Measurements from ENCODE around the gene ALOX5.
A peak's percentile ranks its signal among the peaks of the same experiment; 100 is the strongest.

The ALOX5 gene

DNA sequence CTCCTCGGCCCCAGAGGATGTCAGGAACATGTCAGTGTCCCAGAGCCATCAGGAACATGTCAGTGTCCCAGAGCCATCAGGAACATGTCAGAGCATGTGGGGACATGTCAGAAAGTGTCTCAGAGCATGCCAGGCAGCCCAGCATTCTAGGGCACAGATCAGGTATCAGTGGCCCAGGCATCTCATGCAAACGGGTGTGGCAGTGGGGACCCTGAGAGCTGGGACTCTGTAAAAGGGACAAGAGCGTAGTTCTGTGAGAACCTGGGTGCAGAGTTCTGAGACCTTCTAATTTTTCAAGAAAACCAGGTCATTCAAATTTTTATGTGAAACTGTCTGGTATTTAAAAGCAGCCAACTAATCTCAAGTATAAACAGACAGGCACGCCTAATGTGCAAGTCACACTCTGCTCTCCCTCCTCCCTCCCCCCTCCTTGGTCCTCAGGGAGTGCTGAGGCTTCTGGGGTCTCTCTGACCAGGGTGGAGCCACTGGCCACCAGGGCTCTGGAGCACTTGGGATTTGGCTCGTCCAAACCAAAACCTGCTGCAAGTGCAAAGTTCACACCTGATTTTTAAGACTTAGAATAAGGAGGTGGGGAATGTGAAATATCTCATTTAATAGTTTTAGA, 64.6 kb downstream of the ALOX5 start:
- Histone ChIP-seq H4K8ac (ENCODE audit: low read length) (no peak overlapping the region), H3K23ac (ENCODE audit: low read length in 2 of 2) (no peak overlapping the region), H3K36me3 (ENCODE audit: control insufficient read depth in 1 of 2, insufficient read depth in 2 of 2, low read depth in 1 of 2, low read length in 2 of 2) (no peaks in the 10 kb centered on the region), H2BK5ac (ENCODE audit: low read depth, low read length, poor library complexity, severe bottlenecking) (no peak overlapping the region), H3K27ac (ENCODE audit: low read length, poor library complexity, severe bottlenecking) (no peak overlapping the region), H3K9ac (ENCODE audit: low read length) (no peak overlapping the region), H2AFZ (ENCODE audit: low read depth, low read length) (no peak overlapping the region), H3K4me2 (ENCODE audit: low read length, poor library complexity, severe bottlenecking) (no peak overlapping the region), H3K79me1 (replicated peaks; ENCODE audit: low read length, poor library complexity, severe bottlenecking) (no peaks in the 10 kb centered on the region), H3K27me3 (ENCODE audit: control insufficient read depth in 1 of 2, insufficient read depth in 1 of 2, low read length in 2 of 2) (peaks cover 9 to 24% of the 10 kb centered on the region in 2 experiments), H3K4me1 (ENCODE audit: control insufficient read depth, insufficient read depth, low read depth, low read length) (no peaks in the 10 kb centered on the region), H4K91ac (ENCODE audit: low read length) (no peak overlapping the region), H3K4ac (ENCODE audit: low read depth in 1 of 2, low read length in 2 of 2) (no peak overlapping the region), H2AK5ac (ENCODE audit: low read length, severe bottlenecking) (no peak overlapping the region), H3K9me3 (ENCODE audit: control insufficient read depth, low read length) (no peaks in the 10 kb centered on the region), H3K18ac (ENCODE audit: low read depth in 1 of 2, low read length in 2 of 2) (no peak overlapping the region), H2BK12ac (ENCODE audit: low read length in 2 of 2) (no peak overlapping the region), H3K4me3 (ENCODE audit: insufficient read depth in 1 of 2, low read depth in 1 of 2, low read length in 2 of 2) (no peak overlapping the region), H2BK15ac (ENCODE audit: low read depth, poor library complexity, severe bottlenecking) (no peak overlapping the region), H3K14ac (ENCODE audit: low read length in 2 of 2) (peak overlapping the region in 1 of 2 experiments; percentile 68), H2BK120ac (ENCODE audit: low read depth, low read length) (no peak overlapping the region)
- no peak for DNase-seq
- 72% methylated on average over 4 of the region's 5 CpGs for WGBS

DNA sequence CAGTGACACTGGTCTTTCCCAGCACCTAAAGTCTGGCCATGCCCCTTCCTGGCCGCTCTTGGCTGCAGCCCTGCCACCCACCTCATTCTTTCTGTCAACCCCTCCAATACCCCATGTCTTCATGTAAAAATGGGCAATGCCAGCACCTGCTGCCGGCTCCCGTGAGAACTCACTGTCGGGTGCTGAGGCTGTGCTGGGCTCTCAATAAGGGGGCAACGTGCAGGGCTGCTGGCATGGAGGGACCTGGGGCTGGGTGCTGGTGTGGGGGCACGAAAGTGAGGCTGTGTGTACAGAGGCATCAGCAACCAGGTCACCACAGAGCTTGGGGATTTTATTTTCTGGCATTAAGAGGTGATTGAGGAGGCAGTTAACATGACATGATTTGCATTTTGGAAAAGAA, 65.3 kb downstream of the ALOX5 start:
- Histone ChIP-seq H3K4me2 (ENCODE audit: low read length, poor library complexity, severe bottlenecking) (no peak overlapping the region), H2BK120ac (ENCODE audit: low read depth, low read length) (no peak overlapping the region), H2BK12ac (ENCODE audit: low read length in 2 of 2) (no peak overlapping the region), H2BK15ac (ENCODE audit: low read depth, poor library complexity, severe bottlenecking) (no peak overlapping the region), H3K4me3 (ENCODE audit: insufficient read depth in 1 of 2, low read depth in 1 of 2, low read length in 2 of 2) (no peak overlapping the region), H4K91ac (ENCODE audit: low read length) (no peak overlapping the region), H3K27me3 (ENCODE audit: control insufficient read depth in 1 of 2, insufficient read depth in 1 of 2, low read length in 2 of 2) (peaks cover 9 to 21% of the 10 kb centered on the region in 2 experiments), H3K23ac (ENCODE audit: low read length in 2 of 2) (no peak overlapping the region), H3K4ac (ENCODE audit: low read depth in 1 of 2, low read length in 2 of 2) (no peak overlapping the region), H3K36me3 (ENCODE audit: control insufficient read depth in 1 of 2, insufficient read depth in 2 of 2, low read depth in 1 of 2, low read length in 2 of 2) (no peaks in the 10 kb centered on the region), H2AK5ac (ENCODE audit: low read length, severe bottlenecking) (no peak overlapping the region), H3K14ac (ENCODE audit: low read length in 2 of 2) (no peak overlapping the region), H3K9ac (ENCODE audit: low read length) (no peak overlapping the region), H4K8ac (ENCODE audit: low read length) (no peak overlapping the region), H2AFZ (ENCODE audit: low read depth, low read length) (no peak overlapping the region), H3K4me1 (ENCODE audit: control insufficient read depth, insufficient read depth, low read depth, low read length) (no peaks in the 10 kb centered on the region), H3K79me1 (replicated peaks; ENCODE audit: low read length, poor library complexity, severe bottlenecking) (no peaks in the 10 kb centered on the region), H3K18ac (ENCODE audit: low read depth in 1 of 2, low read length in 2 of 2) (no peak overlapping the region), H2BK5ac (ENCODE audit: low read depth, low read length, poor library complexity, severe bottlenecking) (no peak overlapping the region), H3K27ac (ENCODE audit: low read length, poor library complexity, severe bottlenecking) (no peak overlapping the region), H3K9me3 (ENCODE audit: control insufficient read depth, low read length) (no peaks in the 10 kb centered on the region)
- DNase-seq = no peak
- WGBS = 79% methylated on average over 6 of the region's 6 CpGs

DNA sequence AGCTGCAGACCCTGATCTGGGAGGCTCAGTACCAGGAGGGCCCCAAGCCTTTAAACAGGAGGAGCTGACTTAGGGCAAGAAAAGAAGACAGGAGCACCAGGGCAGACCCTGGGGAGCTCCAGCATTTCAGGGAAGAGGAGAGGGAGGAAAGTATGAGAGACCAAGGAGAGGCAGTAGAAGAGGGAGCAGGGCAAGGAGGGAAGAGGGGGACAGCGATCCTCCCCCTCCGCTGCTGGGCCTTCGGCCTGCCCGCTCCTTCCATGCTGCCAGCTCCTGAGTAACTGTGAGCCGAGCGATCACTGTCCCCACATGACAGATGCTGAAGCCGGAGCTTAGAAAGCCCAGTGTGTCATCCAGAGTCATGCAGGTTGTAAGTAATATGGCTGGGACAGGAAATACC, 65.9 kb downstream of the ALOX5 start:
- no peak overlapping the region for H2BK15ac ChIP-seq (ENCODE audit: low read depth, poor library complexity, severe bottlenecking)

DNA sequence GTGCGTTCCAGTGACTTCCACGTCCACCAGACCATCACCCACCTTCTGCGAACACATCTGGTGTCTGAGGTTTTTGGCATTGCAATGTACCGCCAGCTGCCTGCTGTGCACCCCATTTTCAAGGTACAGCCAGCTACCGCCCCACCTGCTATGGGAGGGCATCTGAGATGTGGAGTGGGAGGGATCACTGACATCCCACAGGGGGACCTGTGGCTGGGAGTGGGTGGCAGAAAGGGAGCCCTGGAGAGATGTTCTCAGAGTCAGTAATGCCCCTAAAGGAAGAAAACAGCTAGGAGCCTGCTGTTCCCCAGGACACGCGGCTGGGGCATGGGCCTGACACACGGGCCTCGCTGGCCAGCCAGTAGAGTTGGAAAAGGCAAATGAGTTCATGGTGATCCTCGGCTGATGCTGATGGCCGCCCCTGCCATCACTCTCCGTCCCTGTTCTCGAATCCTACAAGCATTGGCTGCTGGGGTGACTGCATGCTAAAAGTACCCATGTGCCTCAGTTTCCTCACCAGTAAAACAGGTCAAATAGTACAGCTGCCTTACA, 66.6 kb downstream of the ALOX5 start:
- Histone ChIP-seq H3K4ac (ENCODE audit: low read depth in 1 of 2, low read length in 2 of 2) (no peak overlapping the region), H3K9ac (ENCODE audit: low read length) (no peak overlapping the region), H2AFZ (ENCODE audit: low read depth, low read length) (no peak overlapping the region), H3K27me3 (ENCODE audit: control insufficient read depth in 1 of 2, insufficient read depth in 1 of 2, low read length in 2 of 2) (peaks cover 10 to 21% of the 10 kb centered on the region in 2 experiments), H3K4me3 (ENCODE audit: insufficient read depth in 1 of 2, low read depth in 1 of 2, low read length in 2 of 2) (no peak overlapping the region), H3K9me3 (ENCODE audit: control insufficient read depth, low read length) (no peaks in the 10 kb centered on the region), H3K4me1 (ENCODE audit: control insufficient read depth, insufficient read depth, low read depth, low read length) (no peaks in the 10 kb centered on the region), H3K27ac (ENCODE audit: low read length, poor library complexity, severe bottlenecking) (no peak overlapping the region), H3K14ac (ENCODE audit: low read length in 2 of 2) (no peak overlapping the region), H2BK12ac (ENCODE audit: low read length in 2 of 2) (no peak overlapping the region), H3K18ac (ENCODE audit: low read depth in 1 of 2, low read length in 2 of 2) (no peak overlapping the region), H4K91ac (ENCODE audit: low read length) (peak overlapping the region; percentile 12), H3K4me2 (ENCODE audit: low read length, poor library complexity, severe bottlenecking) (no peak overlapping the region), H3K79me1 (replicated peaks; ENCODE audit: low read length, poor library complexity, severe bottlenecking) (no peaks in the 10 kb centered on the region), H2AK5ac (ENCODE audit: low read length, severe bottlenecking) (no peak overlapping the region), H4K8ac (ENCODE audit: low read length) (no peak overlapping the region), H2BK120ac (ENCODE audit: low read depth, low read length) (no peak overlapping the region), H2BK15ac (ENCODE audit: low read depth, poor library complexity, severe bottlenecking) (no peak overlapping the region), H2BK5ac (ENCODE audit: low read depth, low read length, poor library complexity, severe bottlenecking) (no peak overlapping the region), H3K36me3 (ENCODE audit: control insufficient read depth in 1 of 2, insufficient read depth in 2 of 2, low read depth in 1 of 2, low read length in 2 of 2) (no peaks in the 10 kb centered on the region), H3K23ac (ENCODE audit: low read length in 2 of 2) (no peak overlapping the region)
- WGBS = 90% methylated on average over 13 of the region's 13 CpGs
- no peak for DNase-seq

More for the DNA sequence above, 65.9 kb downstream of the ALOX5 start:
- H3K9me3 ChIP-seq (ENCODE audit: control insufficient read depth, low read length) = no peaks in the 10 kb centered on the region
- H3K23ac ChIP-seq (ENCODE audit: low read length in 2 of 2) = no peak overlapping the region
- no peak overlapping the region for H3K4me2 ChIP-seq (ENCODE audit: low read length, poor library complexity, severe bottlenecking)
- no peaks in the 10 kb centered on the region for H3K79me1 ChIP-seq (replicated peaks; ENCODE audit: low read length, poor library complexity, severe bottlenecking)
- DNase-seq = no peak
- H3K18ac ChIP-seq (ENCODE audit: low read depth in 1 of 2, low read length in 2 of 2) = no peak overlapping the region
- no peak overlapping the region for H2BK120ac ChIP-seq (ENCODE audit: low read depth, low read length)
- no peak overlapping the region for H3K4ac ChIP-seq (ENCODE audit: low read depth in 1 of 2, low read length in 2 of 2)
- no peaks in the 10 kb centered on the region for H3K4me1 ChIP-seq (ENCODE audit: control insufficient read depth, insufficient read depth, low read depth, low read length)
- H2BK12ac ChIP-seq (ENCODE audit: low read length in 2 of 2) = no peak overlapping the region
- no peak overlapping the region for H3K14ac ChIP-seq (ENCODE audit: low read length in 2 of 2)
- WGBS = 76% methylated on average over 7 of the region's 7 CpGs
- H4K8ac ChIP-seq (ENCODE audit: low read length) = peak overlapping the region; percentile 66
- H2AFZ ChIP-seq (ENCODE audit: low read depth, low read length) = no peak overlapping the region
- H3K9ac ChIP-seq (ENCODE audit: low read length) = no peak overlapping the region
- no peak overlapping the region for H3K27ac ChIP-seq (ENCODE audit: low read length, poor library complexity, severe bottlenecking)
- no peaks in the 10 kb centered on the region for H3K36me3 ChIP-seq (ENCODE audit: control insufficient read depth in 1 of 2, insufficient read depth in 2 of 2, low read depth in 1 of 2, low read length in 2 of 2)
- H2AK5ac ChIP-seq (ENCODE audit: low read length, severe bottlenecking) = no peak overlapping the region
- no peak overlapping the region for H3K4me3 ChIP-seq (ENCODE audit: insufficient read depth in 1 of 2, low read depth in 1 of 2, low read length in 2 of 2)
- H4K91ac ChIP-seq (ENCODE audit: low read length) = no peak overlapping the region
- H3K27me3 ChIP-seq (ENCODE audit: control insufficient read depth in 1 of 2, insufficient read depth in 1 of 2, low read length in 2 of 2) = peaks cover 9 to 21% of the 10 kb centered on the region in 2 experiments
- H2BK5ac ChIP-seq (ENCODE audit: low read depth, low read length, poor library complexity, severe bottlenecking) = no peak overlapping the region

Data from mesenchymal stem cell (in vitro differentiated cells and primary cell).